Body of pancreas (tissue), 4 donors: ENCODE results near the gene NDFIP1. TPM values are rescaled to one million over a fixed set of nuclear protein-coding genes. Genes with fewer than 3 reads are reported as not detected.

Experiments used
- ATAC-seq: fragments of 150-250 bp; one replicate; pipeline ENCODE4 v1.9.1; 2016
- DNase-seq, 4 donors: peaks; one replicate each; pipeline ENCODE4 v3.0.0-alpha.2; 2019
- H3K27ac ChIP-seq, 4 donors: fragments of 200-600 bp; sonication (generic); 1 replicate in 3 of 4; 2 replicates in 1 of 4; pipeline versions ENCODE4 v1.5.1 to v1.6.1; 2016 to 2019; ENCODE audit warnings: mild to moderate bottlenecking in 1 of 4, mixed read lengths in 1 of 4, moderate library complexity in 1 of 4
- H3K27me3 ChIP-seq, 2 donors: fragments of 200-600 bp; sonication (generic); one replicate each; pipeline ENCODE4 v1.6.0; 2016; ENCODE audit warnings: mild to moderate bottlenecking in 1 of 2
- H3K36me3 ChIP-seq, 2 donors: fragments of 200-600 bp; sonication (generic); replicated peaks in 1 of 2; 2 replicates each; pipeline ENCODE4 v1.5.1; 2016; ENCODE audit warnings: low read depth in 2 of 2; ENCODE audit not compliant: insufficient read depth in 1 of 2
- H3K4me1 ChIP-seq: fragments of 200-600 bp; sonication (generic); one replicate; pipeline ENCODE4 v1.6.0; 2016
- H3K4me3 ChIP-seq, 2 donors: fragments of 200-600 bp; sonication (generic); 1 replicate in 1 of 2; 2 replicates in 1 of 2; pipeline ENCODE4 v1.5.1; 2016 to 2019
- H3K9me3 ChIP-seq, 3 donors: fragments of 200-600 bp; sonication (generic); 1 replicate in 2 of 3; 2 replicates in 1 of 3; pipeline ENCODE4 v1.5.1; 2016
- CTCF ChIP-seq, 7 experiments: fragments of 450-650 bp in 4 of 7; fragments of 200-600 bp in 3 of 7; sonication (generic) in 3 of 7; IDR thresholded peaks; one replicate each; pipeline ENCODE4 v1.5.1; 2016 to 2019; ENCODE audit warnings: antibody characterized with exemption in 7 of 7
- POLR2A ChIP-seq, 3 donors: fragments of 450-650 bp; IDR thresholded peaks; one replicate each; pipeline ENCODE4 v1.6.1; 2016; ENCODE audit warnings: antibody characterized with exemption in 3 of 3, mild to moderate bottlenecking in 2 of 3
- WGBS, 2 donors: methylation state at CpG; one replicate each; pipeline ENCODE4 v1.1.5; 2017; 5-methylcytosine and 5-hydroxymethylcytosine counted together
- intact Hi-C: fragments of 100-400 bp; cut with DNase I; formaldehyde crosslinking; loops from one replicate; pipeline ENCODE4 v1.15.1; 2023
- total RNA-seq, 2 donors: library from RNA; depleted of rRNA; stranded (reverse); fragments of >200 nt; gene quantifications; one replicate each; pipeline ENCODE4 v1.1.0, GENCODE V29; 2016

Gene NDFIP1
- total RNA-seq, 2 donors from 2014 or later: 39.7 to 58.3 TPM

GRCh38 chr5:142109331-142110045 is 909 bp downstream of the NDFIP1 start:
- WGBS, 2 donors: 0 to 1% methylated on average over 21 of the region's 21 CpGs
- Histone ChIP-seq H3K4me1 (peaks cover 30% of the 10 kb centered on the region), H3K27ac (peak overlapping the region; percentile 97 to 100 (median 98)), H3K4me3 (peak overlapping the region; percentile 47 to 65), H3K36me3 (no peaks in the 10 kb centered on the region), H3K27me3 (no peaks in the 10 kb centered on the region), H3K9me3 (no peaks in the 10 kb centered on the region)
- TF ChIP-seq POLR2A (IDR thresholded peaks at IDR 0.05): no peak
- no peak for ATAC-seq
- peak in 3 of 4 donors; percentile 10 to 28 (median 14) for DNase-seq
- intact Hi-C loops: no loop called here

- DNase-seq (peak in 3 of 4 donors; percentile 13 to 22 (median 15)), ATAC-seq (no peak)
- intact Hi-C loops: no loop called here
- TF ChIP-seq POLR2A (IDR thresholded peaks at IDR 0.05) (no peak), CTCF (IDR thresholded peaks at IDR 0.05) (peak in 1 of 7 experiments; percentile 14)
- Histone ChIP-seq H3K9me3 (no peaks in the 10 kb centered on the region), H3K4me1 (peaks cover 31% of the 10 kb centered on the region), H3K4me3 (peak overlapping the region in 1 of 2 donors; percentile 47), H3K27ac (peak overlapping the region; percentile 97 to 100 (median 98)), H3K27me3 (no peaks in the 10 kb centered on the region), H3K36me3 (no peaks in the 10 kb centered on the region)
- 1 to 2% methylated on average over 9 of the region's 9 CpGs for WGBS, 2 donors
Observed at GRCh38 chr5:142110046-142110531, 1.5 kb downstream of the NDFIP1 start.

- Histone ChIP-seq H3K27me3 (no peaks in the 10 kb centered on the region), H3K9me3 (no peaks in the 10 kb centered on the region), H3K4me3 (no peak overlapping the region), H3K27ac (no peak overlapping the region), H3K36me3 (no peaks in the 10 kb centered on the region), H3K4me1 (peaks cover 37% of the 10 kb centered on the region)
- intact Hi-C loops: no loop called here
- no peak for ATAC-seq
- TF ChIP-seq POLR2A (IDR thresholded peaks at IDR 0.05) (no peak), CTCF (IDR thresholded peaks at IDR 0.05) (no peak)
- DNase-seq: no peak
- 49 to 56% methylated on average over 6 of the region's 6 CpGs for WGBS, 2 donors
Observed at GRCh38 chr5:142110988-142111687, 2.6 kb downstream of the NDFIP1 start.

GRCh38 chr5:142114687-142115086 is 6.1 kb downstream of the NDFIP1 start:
- Histone ChIP-seq H3K27ac (peak overlapping the region in 1 of 4 donors; percentile 46), H3K4me1 (peaks cover 48% of the 10 kb centered on the region), H3K36me3 (no peaks in the 10 kb centered on the region), H3K9me3 (no peaks in the 10 kb centered on the region), H3K4me3 (no peak overlapping the region), H3K27me3 (no peaks in the 10 kb centered on the region)
- 46 to 61% methylated on average over 1 of the region's 1 CpG for WGBS, 2 donors
- no peak for DNase-seq
- intact Hi-C loops: no loop called here
- TF ChIP-seq POLR2A (IDR thresholded peaks at IDR 0.05) (no peak), CTCF (IDR thresholded peaks at IDR 0.05) (no peak)
- ATAC-seq: no peak

GRCh38 chr5:142115937-142116614 is 7.5 kb downstream of the NDFIP1 start:
- Histone ChIP-seq H3K27ac (no peak overlapping the region), H3K9me3 (no peaks in the 10 kb centered on the region), H3K36me3 (no peaks in the 10 kb centered on the region), H3K4me3 (no peak overlapping the region), H3K27me3 (no peaks in the 10 kb centered on the region), H3K4me1 (peaks cover 37% of the 10 kb centered on the region)
- DNase-seq (no peak), ATAC-seq (no peak)
- intact Hi-C loops: no loop called here
- 96 to 100% methylated on average over 4 of the region's 4 CpGs for WGBS, 2 donors
- TF ChIP-seq CTCF (IDR thresholded peaks at IDR 0.05) (no peak), POLR2A (IDR thresholded peaks at IDR 0.05) (no peak)
